Measurements from ENCODE around the gene NCKAP5.

Gene NCKAP5

GRCh38 chr2:133342286-133343017 is 225.8 kb downstream of the NCKAP5 start:
- no peak for DNase-seq

DNA sequence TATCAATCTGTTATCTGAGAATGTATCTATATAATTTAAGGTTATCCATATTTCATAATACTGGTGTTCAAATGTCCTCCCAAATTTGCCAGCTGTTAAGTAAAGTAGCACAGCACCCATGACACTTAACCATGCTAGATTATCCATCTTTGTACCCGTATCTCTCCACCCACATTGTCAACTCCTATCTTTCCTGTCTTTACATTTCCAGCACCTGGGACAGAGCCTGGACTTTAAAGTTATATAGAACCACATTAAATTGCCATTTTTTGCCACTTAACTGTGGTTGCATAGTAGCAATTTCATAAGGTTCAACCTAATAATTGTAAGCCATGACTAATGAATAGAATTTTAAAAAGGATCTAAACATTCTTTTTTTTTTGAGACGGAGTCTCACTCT is 226.7 kb downstream of the NCKAP5 start:
- DNase-seq, result no peak

GRCh38 chr2:133338224-133338623 is 230.0 kb downstream of the NCKAP5 start:
- DNase-seq, result no peak

DNA sequence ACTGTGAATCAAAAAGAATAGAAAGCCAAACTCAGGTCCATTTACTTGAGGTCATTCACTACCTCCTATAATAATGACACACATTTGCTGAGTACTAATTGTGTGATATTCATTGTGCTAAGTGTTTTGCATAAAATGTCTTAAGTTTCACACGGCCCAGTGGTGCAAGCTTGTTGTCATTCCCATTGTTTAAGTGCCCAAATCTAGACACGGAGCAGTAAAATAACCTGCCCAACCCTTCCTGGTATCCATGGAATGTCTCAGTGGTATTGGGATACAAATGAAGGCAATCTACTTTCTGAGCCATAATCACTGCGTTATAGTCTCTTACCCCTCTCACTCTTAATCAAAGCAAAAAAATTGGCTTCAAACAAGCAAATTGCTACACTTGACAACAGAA is 233.3 kb downstream of the NCKAP5 start:
- DNase-seq, result no peak

DNA sequence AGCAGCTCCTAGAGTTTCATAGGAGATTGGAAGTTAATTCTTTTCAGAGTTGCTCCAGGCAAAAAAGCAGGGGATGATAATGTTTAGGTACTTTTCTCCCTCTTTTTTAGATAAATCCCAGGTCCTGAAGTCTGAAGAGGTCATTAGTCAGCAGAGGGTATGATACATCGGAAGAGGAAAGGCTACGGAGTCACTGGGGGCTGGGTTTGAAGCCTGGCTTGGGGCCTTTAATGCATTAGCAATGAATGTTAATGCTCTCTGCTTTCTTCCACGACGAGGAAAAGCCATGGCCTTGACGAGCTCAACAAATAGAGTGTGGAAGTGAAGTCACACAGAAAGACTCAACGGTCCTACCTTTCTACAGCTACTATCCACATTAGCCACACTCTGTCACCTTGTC is 235.1 kb downstream of the NCKAP5 start:
- no peak for DNase-seq

DNA sequence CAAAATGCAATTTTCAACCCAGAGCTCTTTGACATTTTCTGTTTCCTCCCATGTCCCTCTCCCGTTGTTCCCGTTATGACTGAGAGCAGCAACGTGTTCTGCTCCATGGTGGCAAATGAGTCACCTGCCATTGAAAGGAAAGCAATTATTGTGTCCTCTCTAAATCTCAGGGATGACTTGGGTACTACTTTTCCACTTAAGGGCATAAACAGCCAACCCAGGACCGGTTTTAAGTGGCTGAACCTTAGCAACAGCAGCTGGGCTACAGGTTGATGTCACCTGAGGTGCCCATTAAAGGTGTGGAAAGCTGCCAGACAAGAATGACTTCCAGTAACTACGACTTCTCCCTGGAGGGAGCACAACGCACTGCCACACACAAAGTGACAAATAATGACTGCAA is 236.8 kb downstream of the NCKAP5 start:
- no peak for DNase-seq

DNA sequence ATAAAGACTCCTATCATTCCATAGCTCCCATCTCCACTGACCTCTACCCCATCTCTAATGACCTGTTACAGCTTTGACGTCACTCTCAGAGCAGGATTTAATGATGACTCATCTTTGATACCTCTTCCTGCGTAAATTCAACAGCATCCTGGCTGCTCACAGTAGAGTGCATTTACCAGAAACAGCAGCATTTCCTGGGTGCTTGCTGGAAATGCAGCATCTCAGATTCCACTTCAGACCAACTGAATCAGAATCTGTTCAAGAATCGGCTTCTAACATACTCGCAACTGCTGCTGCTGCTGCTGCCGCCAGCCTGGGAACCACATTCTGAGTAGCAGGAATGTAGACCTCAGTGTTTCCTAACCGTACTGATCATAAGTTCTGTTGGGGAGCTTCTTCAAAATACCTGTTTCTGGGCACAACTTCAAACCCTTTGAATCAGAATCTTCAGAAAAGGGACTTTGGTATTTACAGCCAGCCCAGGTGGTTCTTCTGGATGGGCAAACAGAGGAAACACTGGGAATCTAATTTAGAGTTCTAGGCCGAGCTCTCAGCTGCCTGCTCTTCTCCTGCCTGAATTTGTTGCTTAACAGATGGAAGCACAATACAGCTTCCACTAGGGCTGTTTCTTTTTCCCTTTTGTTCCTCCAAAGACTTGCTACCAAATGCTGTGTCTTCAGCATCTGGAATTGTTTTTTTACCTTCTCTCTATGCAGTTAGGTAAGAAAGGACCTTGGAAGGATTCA is 241.4 kb downstream of the NCKAP5 start:
- peak in 3 of 51 donors; percentile 2 to 16 (median 8) for DNase-seq

DNA sequence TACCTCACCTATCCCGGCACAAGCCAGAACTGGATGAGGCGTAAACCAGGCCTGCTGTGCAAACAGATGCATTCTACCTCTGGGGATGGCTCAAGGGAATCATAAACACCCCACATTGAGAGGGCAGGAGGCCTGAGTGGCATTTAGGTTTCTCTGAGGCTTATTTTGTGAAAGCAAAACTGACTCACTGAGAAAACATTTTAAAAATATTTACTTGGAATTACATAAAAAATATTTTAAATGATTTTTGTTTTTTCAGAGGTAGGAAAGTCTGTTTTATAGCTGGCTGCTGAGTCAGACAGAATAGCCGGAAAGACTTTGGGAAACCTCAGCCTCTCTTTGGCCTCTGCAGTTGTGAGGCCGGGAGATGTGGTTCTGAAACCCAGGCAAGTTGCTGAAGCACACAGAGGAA is 244.1 kb downstream of the NCKAP5 start:
- no peak for DNase-seq

DNA sequence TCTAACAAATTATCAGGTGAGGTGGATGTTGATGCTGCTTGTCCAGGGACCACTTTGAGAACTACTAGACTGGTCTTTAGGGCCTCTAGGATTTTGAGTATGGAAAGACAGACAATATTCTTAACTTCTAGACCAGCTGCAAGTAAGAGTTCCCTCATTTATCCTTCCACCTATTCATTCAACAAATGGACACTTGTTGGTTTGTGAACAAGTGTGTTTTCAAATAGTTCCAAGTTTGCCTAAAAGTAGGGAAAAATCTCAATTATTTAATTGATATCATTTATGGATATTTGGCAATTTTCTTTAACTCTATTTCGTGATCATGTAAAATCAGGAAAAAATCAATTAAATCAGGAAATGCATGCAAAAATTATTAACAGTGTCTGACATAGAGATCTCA is 245.4 kb downstream of the NCKAP5 start:
- no peak for DNase-seq

- DNase-seq, result no peak
Measured at GRCh38 chr2:133317178-133317577, 251.1 kb downstream of the NCKAP5 start.

DNA sequence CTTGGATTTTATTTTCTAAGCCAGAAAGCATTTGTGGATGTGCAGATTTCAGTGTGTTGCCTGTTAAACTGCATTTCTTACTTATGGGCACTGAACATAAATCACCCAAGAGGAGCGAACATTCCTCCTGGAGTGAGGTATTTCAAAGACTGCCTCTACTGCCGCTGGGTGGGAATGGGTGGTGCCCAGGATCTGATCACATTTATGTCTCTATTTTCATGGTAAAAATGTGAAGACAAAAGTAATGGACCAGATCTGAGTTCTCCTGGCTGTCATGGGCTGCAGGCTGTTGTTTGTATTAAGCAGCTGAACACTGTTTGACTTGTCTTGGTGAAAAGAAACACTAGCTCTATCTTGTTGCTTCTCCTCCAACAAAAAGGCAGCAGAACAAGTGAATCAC is 251.7 kb downstream of the NCKAP5 start:
- DNase-seq, result no peak

GRCh38 chr2:133315280-133315679 is 253.0 kb downstream of the NCKAP5 start:
- DNase-seq, result no peak

DNA sequence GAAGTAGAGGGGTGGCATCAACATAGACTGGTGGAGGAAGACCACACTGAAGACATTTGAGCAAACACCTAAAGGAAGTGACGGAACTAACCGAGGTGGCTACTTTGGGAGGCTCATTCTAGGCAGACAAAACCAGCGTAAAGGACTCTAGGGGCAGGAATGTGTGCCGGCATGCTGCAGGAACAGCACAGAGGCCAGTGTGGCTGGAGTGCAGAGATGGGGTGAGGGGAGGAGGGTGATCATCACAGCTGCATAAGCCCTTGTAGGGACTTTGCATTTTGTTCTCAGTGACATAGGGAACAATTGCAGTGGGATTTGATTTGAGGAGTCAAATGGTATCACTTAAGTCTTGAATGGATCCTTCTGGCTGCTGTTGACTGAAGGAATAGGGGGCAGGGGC is 253.5 kb downstream of the NCKAP5 start:
- no peak for DNase-seq

GRCh38 chr2:133312038-133312729 is 256.1 kb downstream of the NCKAP5 start:
- no peak for DNase-seq

GRCh38 chr2:133306236-133306635 is 262.0 kb downstream of the NCKAP5 start:
- DNase-seq, result no peak

DNA sequence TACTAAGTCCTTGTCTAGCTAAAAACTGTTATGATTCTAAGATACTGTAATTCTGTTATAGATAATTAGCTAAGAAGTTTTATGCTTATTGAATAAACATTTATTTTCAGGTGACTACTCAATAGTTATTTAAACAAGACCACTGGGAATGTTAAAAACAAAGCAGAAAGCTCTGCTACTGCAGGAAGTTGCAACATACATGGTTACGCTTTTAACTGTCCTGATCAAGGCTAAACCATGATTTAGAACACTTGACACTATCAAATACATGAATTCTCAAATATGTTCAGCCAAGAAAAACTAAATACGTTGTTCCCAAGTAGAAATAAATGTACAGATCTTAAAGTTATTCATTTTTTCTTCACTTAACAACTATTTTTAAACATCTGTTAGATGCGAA is 263.9 kb downstream of the NCKAP5 start:
- no peak for DNase-seq

DNA sequence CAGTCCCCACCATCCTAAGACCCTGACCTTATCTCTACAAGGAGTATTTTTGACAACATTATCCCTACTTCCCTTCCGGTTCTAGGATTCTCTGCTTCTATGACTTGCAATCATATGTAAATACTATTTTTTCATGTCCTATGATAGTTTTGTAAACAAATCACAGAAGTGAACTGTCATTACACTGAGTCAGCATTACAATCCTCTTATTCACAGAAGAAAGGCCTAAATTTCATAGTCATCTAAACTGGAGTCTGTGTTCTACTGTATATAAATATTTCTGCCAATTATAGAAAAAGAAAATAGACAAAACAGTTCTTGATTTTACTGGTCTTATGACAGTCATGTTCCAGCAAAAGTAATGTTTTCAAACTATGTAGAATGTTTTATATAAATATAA is 265.1 kb downstream of the NCKAP5 start:
- no peak for DNase-seq

DNA sequence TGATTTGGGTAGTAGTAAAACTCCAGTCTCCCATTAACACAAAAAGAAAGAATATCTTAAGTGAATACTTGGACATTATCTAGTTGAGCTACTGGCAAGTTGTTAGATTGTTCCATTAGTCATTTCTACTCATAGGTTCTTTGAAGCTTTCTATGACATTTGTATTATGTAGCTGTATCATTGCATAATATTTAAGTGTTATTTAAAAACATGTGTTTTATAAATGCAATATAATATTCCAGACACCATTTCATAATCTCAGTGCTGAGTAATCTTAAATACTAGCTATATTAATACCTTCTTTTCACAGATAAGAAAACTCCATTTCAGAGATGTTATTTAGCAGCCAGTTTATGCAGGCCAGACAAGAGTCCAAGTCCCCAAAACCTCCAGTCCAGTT is 271.9 kb downstream of the NCKAP5 start:
- DNase-seq, result no peak

DNA sequence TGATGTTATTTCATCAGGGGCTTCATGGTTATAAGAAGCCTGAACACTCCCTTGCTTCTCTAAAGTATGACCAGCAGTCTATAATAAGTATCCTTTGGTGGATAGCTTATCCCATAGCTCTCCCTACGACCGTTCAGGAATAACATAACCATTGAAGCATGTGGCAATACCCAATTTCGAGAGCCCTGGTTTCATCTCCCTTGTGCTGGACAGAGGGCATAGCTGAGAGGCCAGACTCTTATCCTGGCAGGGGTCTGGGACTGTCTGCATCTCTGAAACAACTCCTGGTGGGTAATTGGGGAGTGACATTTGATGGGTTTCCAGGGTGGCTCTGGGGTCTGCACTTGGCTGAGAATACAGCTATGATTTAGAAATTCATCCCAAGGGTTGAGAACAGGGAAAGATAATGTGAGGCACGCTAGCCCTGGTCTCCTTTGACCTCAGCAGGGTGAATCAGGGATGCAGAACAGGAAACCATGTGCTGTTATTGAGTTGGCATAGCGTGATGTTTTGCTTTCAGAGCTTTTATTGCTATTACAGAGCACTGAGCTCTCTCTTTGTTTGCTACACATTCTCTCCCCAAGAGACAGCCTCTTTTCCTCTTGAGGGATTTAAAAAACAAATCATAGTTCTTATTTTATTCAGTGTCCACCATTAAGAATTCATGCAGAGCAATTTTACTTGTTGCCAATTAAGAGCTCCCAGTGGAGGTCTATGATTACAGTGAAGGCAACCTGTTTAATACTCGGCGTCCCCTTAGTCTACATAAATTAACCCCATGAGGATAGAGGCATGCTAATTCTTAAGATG is 274.5 kb downstream of the NCKAP5 start:
- peak in 2 of 51 donors; percentile 4 to 7 for DNase-seq

DNA sequence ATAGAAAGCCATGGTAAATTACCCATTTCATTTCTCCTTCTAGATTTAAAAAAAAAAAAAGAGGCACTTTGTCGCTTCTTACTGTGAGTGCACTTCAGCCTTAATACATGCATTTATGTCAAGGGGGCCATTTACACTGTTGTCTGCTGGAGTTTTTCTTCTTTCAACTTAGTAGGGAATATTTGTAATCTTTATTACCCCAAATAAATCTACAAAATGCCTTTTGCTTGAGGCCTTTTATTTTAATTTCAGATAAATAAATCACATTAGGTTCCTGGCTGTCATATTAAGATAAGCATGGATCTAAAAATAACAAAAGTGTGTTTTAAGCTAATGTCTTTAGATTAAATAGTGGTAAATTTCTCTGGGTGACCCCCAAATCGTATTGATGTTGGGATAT is 276.0 kb downstream of the NCKAP5 start:
- DNase-seq, result no peak

DNA sequence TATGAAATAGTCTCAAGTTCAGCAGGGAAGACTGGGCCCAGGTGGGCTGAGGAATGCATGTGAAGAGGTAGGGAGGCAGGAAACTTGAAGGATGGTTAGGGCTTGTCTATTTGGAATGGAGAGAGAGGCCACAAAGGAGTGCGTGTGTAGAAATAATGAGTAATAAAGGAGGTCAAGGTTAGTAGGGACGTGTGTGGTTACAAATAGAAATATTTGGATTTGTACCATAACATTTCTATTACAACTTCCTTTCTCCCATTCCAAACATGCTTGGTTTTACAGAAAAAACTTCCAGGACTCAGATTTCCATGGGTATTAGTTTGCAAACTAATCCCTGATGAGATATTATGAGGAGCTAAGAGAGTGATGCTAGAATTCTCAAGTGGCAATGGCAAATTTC is 280.6 kb downstream of the NCKAP5 start:
- no peak for DNase-seq

Data from hypothalamus (tissue), 51 donors.